HepG2 (cell line): Measurements from ENCODE around the gene TMEM80. TPM values are rescaled to one million over a fixed set of nuclear protein-coding genes. Genes with fewer than 3 reads are reported as not detected.
"Not testable (repeated sequence)": the region's sequence is repeated elsewhere in the genome, so short reads cannot be mapped to it uniquely, and the experiment has no call there.

Experiments
- ATAC-seq: fragments of 200-7000 bp; cut with Tn5 transposase; 3 replicates; pipeline ENCODE4 v1.9.1; 2020; ENCODE audit warnings: mild to moderate bottlenecking, moderate library complexity
- BruUV-seq: library from RNA; stranded (reverse); fragments of 400-500 nt; replicated peaks from 2 replicates; lab custom pipeline; 2021; lab: Mats Ljungman, UMichigan
- CTCF ChIA-PET: fragments of 300-600 bp; formaldehyde crosslinking; extraction: SDS; loops from one replicate; lab custom pipeline; 2021; ENCODE audit warnings: low total read pairs, inconsistent platforms, low intra/inter-chr PET ratio; lab: Yijun Ruan, JAX
- POLR2A ChIA-PET: fragments of 350-600 bp; sonication (Branson Sonifier 250); formaldehyde crosslinking; loops from one replicate; lab custom pipeline; 2020; ENCODE audit warnings: antibody characterized with exemption, inconsistent platforms; lab: Yijun Ruan, JAX
- DNase-seq: peaks from one replicate; pipeline ENCODE4 v3.0.0-alpha.2; 2015; ENCODE audit warnings: low spot score
- FAIRE-seq: peaks from 3 replicates; lab custom pipeline; 2011; peaks lifted over from hg19 to GRCh38; lab: Jason Lieb, UNC
- H2AFZ ChIP-seq: one replicate; pipeline ENCODE4 v1.6.1; 2011; ENCODE audit warnings: low read length, inconsistent platforms
- H3K27ac ChIP-seq: fragments of 300-600 bp; 3 replicates; pipeline ENCODE4 v1.8.0; 2011; ENCODE audit warnings: mixed run types, mild to moderate bottlenecking, mixed read lengths, low read length, inconsistent platforms; ENCODE audit not compliant: insufficient read depth; ENCODE audit errors: extremely low read length
- H3K27me3 ChIP-seq, 2 experiments: fragments of 200-600 bp in 1 of 2; 2 replicates in 1 of 2; 3 replicates in 1 of 2; pipeline versions ENCODE4 v1.6.0 to v1.8.0; 2011; ENCODE audit warnings: low read length in 2 of 2, mild to moderate bottlenecking in 2 of 2, moderate library complexity in 2 of 2, inconsistent platforms in 1 of 2; ENCODE audit not compliant: insufficient read depth in 2 of 2, control insufficient read depth in 1 of 2
- H3K36me3 ChIP-seq, 2 experiments: fragments of 200-600 bp in 1 of 2; replicated peaks in 1 of 2; 2 replicates in 1 of 2; 3 replicates in 1 of 2; pipeline versions ENCODE4 v1.5.1 to v1.8.0; 2011; ENCODE audit warnings: low read length in 2 of 2, inconsistent platforms in 1 of 2; ENCODE audit not compliant: insufficient read depth in 2 of 2, control insufficient read depth in 1 of 2
- H3K4me1 ChIP-seq: 2 replicates; pipeline ENCODE4 v1.5.1; 2012; ENCODE audit warnings: low read length, inconsistent platforms; ENCODE audit not compliant: insufficient read depth
- H3K4me2 ChIP-seq: 2 replicates; pipeline ENCODE4 v1.6.0; 2011; ENCODE audit warnings: low read depth, low read length, inconsistent platforms
- H3K4me3 ChIP-seq, 3 experiments: fragments of 200-600 bp in 1 of 3; sonication (generic), shearing (Covaris generic) in 1 of 3; replicated peaks in 1 of 3; 2 replicates each; pipeline ENCODE4 v1.5.1; 2011 to 2016; ENCODE audit warnings: low read length in 3 of 3, inconsistent platforms in 2 of 3, low read depth in 2 of 3, mild to moderate bottlenecking in 2 of 3, control low read depth in 1 of 3, mixed read lengths in 1 of 3; ENCODE audit not compliant: insufficient read depth in 1 of 3
- H3K79me2 ChIP-seq: one replicate; pipeline ENCODE4 v1.6.1; 2011; ENCODE audit warnings: low read length, inconsistent platforms; ENCODE audit not compliant: insufficient read depth
- H3K9ac ChIP-seq: 2 replicates; pipeline ENCODE4 v1.6.0; 2011; ENCODE audit warnings: mild to moderate bottlenecking, low read depth, low read length, inconsistent platforms; ENCODE audit not compliant: insufficient read depth
- H3K9me3 ChIP-seq: 2 replicates; pipeline ENCODE4 v1.5.1; 2012; ENCODE audit warnings: mild to moderate bottlenecking, low read length
- H4K20me1 ChIP-seq: 2 replicates; pipeline ENCODE4 v1.6.0; 2011; ENCODE audit warnings: inconsistent platforms, mild to moderate bottlenecking, low read length, moderate library complexity; ENCODE audit not compliant: insufficient read depth
- ARID5B ChIP-seq: IDR thresholded peaks from 2 replicates; pipeline ENCODE4 v1.4.0; 2020; ENCODE audit warnings: mild to moderate bottlenecking, missing genetic modification reagents
- EP300 ChIP-seq, 3 experiments: sonication (generic) in 1 of 3; formaldehyde crosslinking in 1 of 3; IDR thresholded peaks; 2 replicates each; pipeline versions ENCODE4 v1.5.1 to v1.6.1; 2011 to 2020; ENCODE audit warnings: low read depth in 2 of 3, low read length in 2 of 3, borderline replicate concordance in 1 of 3, improper control_type of control experiment in 1 of 3, mild to moderate bottlenecking in 1 of 3, missing genetic modification reagents in 1 of 3, moderate library complexity in 1 of 3
- ESRRA ChIP-seq: sonication (generic); formaldehyde crosslinking; IDR thresholded peaks from 2 replicates; pipeline ENCODE4 v1.5.1; 2020; ENCODE audit warnings: mild to moderate bottlenecking, low read depth, missing genetic modification reagents
- HDAC1 ChIP-seq: sonication (generic); formaldehyde crosslinking; IDR thresholded peaks from 2 replicates; pipeline ENCODE4 v1.5.1; 2020; ENCODE audit warnings: mild to moderate bottlenecking, missing genetic modification reagents
- HNF4G ChIP-seq, 2 experiments: sonication (generic) in 1 of 2; formaldehyde crosslinking in 1 of 2; IDR thresholded peaks; 2 replicates each; pipeline versions ENCODE4 v1.4.0 to v1.6.1; 2011 to 2020; ENCODE audit warnings: borderline replicate concordance in 2 of 2, low read depth in 2 of 2, mild to moderate bottlenecking in 2 of 2, low read length in 1 of 2, missing genetic modification reagents in 1 of 2, moderate library complexity in 1 of 2
- KDM1A ChIP-seq: IDR thresholded peaks from 2 replicates; pipeline ENCODE4 v1.6.1; 2016; ENCODE audit warnings: missing compliant biosample characterization
- LCORL ChIP-seq, 2 experiments: fragments of 450-650 bp in 1 of 2; sonication (generic) in 1 of 2; formaldehyde crosslinking in 1 of 2; IDR thresholded peaks; 2 replicates each; pipeline versions ENCODE4 v1.5.0 to v1.6.1; 2017 to 2020; ENCODE audit warnings: antibody characterized with exemption in 1 of 2, missing genetic modification reagents in 1 of 2
- MED1 ChIP-seq: sonication (generic); formaldehyde crosslinking; IDR thresholded peaks from 2 replicates; pipeline ENCODE4 v1.4.0; 2020; ENCODE audit warnings: missing genetic modification reagents
- RARA ChIP-seq: IDR thresholded peaks from 2 replicates; pipeline ENCODE4 v1.6.1; 2016; ENCODE audit warnings: missing genetic modification reagents, missing compliant biosample characterization
- RXRA ChIP-seq: sonication (generic); formaldehyde crosslinking; IDR thresholded peaks from 2 replicates; pipeline ENCODE4 v1.5.1; 2020; ENCODE audit warnings: missing genetic modification reagents
- SALL1 ChIP-seq: sonication (generic); formaldehyde crosslinking; IDR thresholded peaks from 2 replicates; pipeline ENCODE4 v1.8.0; 2022; ENCODE audit warnings: mild to moderate bottlenecking, missing genetic modification reagents
- SOX5 ChIP-seq: IDR thresholded peaks from 2 replicates; pipeline ENCODE4 v1.6.1; 2016; ENCODE audit warnings: borderline replicate concordance
- SOX6 ChIP-seq, 2 experiments: fragments of 450-650 bp in 1 of 2; sonication (generic) in 1 of 2; formaldehyde crosslinking in 1 of 2; IDR thresholded peaks; 2 replicates each; pipeline versions ENCODE4 v1.4.0 to v1.6.1; 2017 to 2020; ENCODE audit warnings: antibody characterized with exemption in 1 of 2, mild to moderate bottlenecking in 1 of 2, missing genetic modification reagents in 1 of 2
- ZEB1 ChIP-seq: IDR thresholded peaks from 2 replicates; pipeline ENCODE4 v1.6.1; 2012; ENCODE audit warnings: mild to moderate bottlenecking, low read depth, inconsistent platforms; ENCODE audit not compliant: insufficient replicate concordance
- ZMYM2 ChIP-seq: sonication (generic); formaldehyde crosslinking; IDR thresholded peaks from 2 replicates; pipeline ENCODE4 v1.8.0; 2022; ENCODE audit warnings: mild to moderate bottlenecking, missing genetic modification reagents
- ZNF331 ChIP-seq: sonication (generic); formaldehyde crosslinking; IDR thresholded peaks from 2 replicates; pipeline ENCODE4 v1.4.0; 2020; ENCODE audit warnings: missing genetic modification reagents
- WGBS: methylation state at CpG from one replicate; pipeline ENCODE4 v1.1.6; 2017; ENCODE audit warnings: low lambda C conversion rate; 5-methylcytosine and 5-hydroxymethylcytosine counted together
- in situ Hi-C: cut with HindIII; loops from 2 replicates; pipeline ENCODE4 v1.10.0; 2017; ENCODE audit warnings: low pct_unique_long_range_greater_than_20kb; ENCODE audit not compliant: extremely low pct_ligation_motif_present
- intact Hi-C: fragments of 100-400 bp; cut with micrococcal nuclease; formaldehyde crosslinking; loops from one replicate; pipeline ENCODE4 v1.10.0; 2022; ENCODE audit not compliant: unreplicated experiment
- polyA plus RNA-seq, 8 experiments: library from polyadenylated mRNA; depleted of rRNA in 3 of 8; stranded (reverse) in 7 of 8; unstranded in 1 of 8; fragments of >200 nt; fragmentation: Illumina TruSeq in 4 of 8; extraction: Trizol in 4 of 8; gene quantifications; 2 replicates each; pipeline versions ENCODE4 v1.2.1 to v1.2.3, GENCODE V29; 2011 to 2016; ENCODE audit warnings: low read depth in 4 of 8, missing spikeins in 1 of 8, mixed read lengths in 1 of 8; ENCODE audit not compliant: insufficient read depth in 1 of 8
- total RNA-seq, 5 experiments: library from RNA; depleted of rRNA; stranded (reverse); fragments of >200 nt; fragmentation: Illumina TruSeq; extraction: Trizol; gene quantifications; 2 replicates each; pipeline ENCODE4 v1.2.3, GENCODE V29; 2016; ENCODE audit warnings: low read depth in 1 of 5
- TF ChIP-seq, protein P1 (sequence below): sonication (generic); formaldehyde crosslinking; IDR thresholded peaks from 2 replicates; pipeline ENCODE4 v1.4.0; 2020; ENCODE audit warnings: missing genetic modification reagents

The TMEM80 gene
- total and polyA plus RNA-seq, 2 of the 13 experiments (the other 11 are each of a cell fraction or from before 2014, with no cell fraction given) = 5.6 to 17.1 TPM

- peaks cover 13 to 26% of the 10 kb centered on the region in 2 experiments; a peak in 4 of 5 replicates for H3K36me3 ChIP-seq
- CTCF ChIA-PET; BruUV-seq; TF ChIP-seq EP300 (CRISPR knock-in tag; IDR thresholded peaks at IDR 0.05; ENCODE audit: borderline replicate concordance); LCORL (IDR thresholded peaks at IDR 0.05); SOX6 (IDR thresholded peaks at IDR 0.05): not testable (repeated sequence)
- peak; percentile 59 for TF ChIP-seq ZEB1
- TF ChIP-seq EP300 (IDR thresholded peaks at IDR 0.05; ENCODE audit: low read depth in 2 of 2, low read length in 2 of 2) = peak in 1 of 2 experiments; percentile 12; a peak in 1 of 4 replicates
- TF ChIP-seq SOX5 (CRISPR knock-in tag) = peak; percentile 14; the same call in 1 of the 2 replicates
- TF ChIP-seq MED1 (CRISPR knock-in tag) = 0 out of 2 replicates have a peak, but pooled peaks have one; percentile 13
- TF ChIP-seq, protein P1, sequence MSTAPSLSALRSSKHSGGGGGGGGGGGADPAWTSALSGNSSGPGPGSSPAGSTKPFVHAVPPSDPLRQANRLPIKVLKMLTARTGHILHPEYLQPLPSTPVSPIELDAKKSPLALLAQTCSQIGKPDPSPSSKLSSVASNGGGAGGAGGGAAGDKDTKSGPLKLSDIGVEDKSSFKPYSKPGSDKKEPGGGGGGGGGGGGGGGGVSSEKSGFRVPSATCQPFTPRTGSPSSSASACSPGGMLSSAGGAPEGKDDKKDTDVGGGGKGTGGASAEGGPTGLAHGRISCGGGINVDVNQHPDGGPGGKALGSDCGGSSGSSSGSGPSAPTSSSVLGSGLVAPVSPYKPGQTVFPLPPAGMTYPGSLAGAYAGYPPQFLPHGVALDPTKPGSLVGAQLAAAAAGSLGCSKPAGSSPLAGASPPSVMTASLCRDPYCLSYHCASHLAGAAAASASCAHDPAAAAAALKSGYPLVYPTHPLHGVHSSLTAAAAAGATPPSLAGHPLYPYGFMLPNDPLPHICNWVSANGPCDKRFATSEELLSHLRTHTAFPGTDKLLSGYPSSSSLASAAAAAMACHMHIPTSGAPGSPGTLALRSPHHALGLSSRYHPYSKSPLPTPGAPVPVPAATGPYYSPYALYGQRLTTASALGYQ = 0 out of 2 replicates have a peak, but pooled peaks have one; percentile 24
- peak; percentile 32 for TF ChIP-seq HNF4G (IDR thresholded peaks at IDR 0.05; ENCODE audit: borderline replicate concordance, low read depth, low read length)
- peak; percentile 22; the same call in 1 of the 2 replicates for TF ChIP-seq HNF4G (CRISPR knock-in tag; IDR thresholded peaks at IDR 0.05; ENCODE audit: borderline replicate concordance, low read depth)
- TF ChIP-seq ARID5B = 0 out of 2 replicates have a peak, but pooled peaks have one; percentile 9
- peak; percentile 44; the same call in 1 of the 2 replicates for TF ChIP-seq SALL1 (CRISPR knock-in tag)
- TF ChIP-seq RXRA (CRISPR knock-in tag) = peak; percentile 89; the same call in 1 of the 2 replicates
- TF ChIP-seq ESRRA (CRISPR knock-in tag) = peak; percentile 45; the same call in 1 of the 2 replicates
- TF ChIP-seq ZNF331 (CRISPR knock-in tag) = peak; percentile 37; the same call in 1 of the 2 replicates
- peak; percentile 59 for TF ChIP-seq LCORL (CRISPR knock-in tag; IDR thresholded peaks at IDR 0.05)
- TF ChIP-seq KDM1A (CRISPR knock-in tag) = 0 out of 2 replicates have a peak, but pooled peaks have one; percentile 31
- 0 out of 2 replicates have a peak, but pooled peaks have one; percentile 65 for TF ChIP-seq ZMYM2 (CRISPR knock-in tag)
- peak; percentile 30; the same call in 1 of the 2 replicates for TF ChIP-seq SOX6 (CRISPR knock-in tag; IDR thresholded peaks at IDR 0.05)
- peak; percentile 24; the same call in 1 of the 2 replicates for TF ChIP-seq HDAC1 (CRISPR knock-in tag)
- TF ChIP-seq RARA = peak; percentile 91
These were observed 41.2 kb upstream of the TMEM80 start for GRCh38 chr11:654444-654843.

More at GRCh38 chr11:654444-654843, 41.2 kb upstream of the TMEM80 start:
- H3K9me3 ChIP-seq, H3K79me2 ChIP-seq, H3K9ac ChIP-seq, H3K4me3 ChIP-seq, FAIRE-seq, H2AFZ ChIP-seq, H3K4me2 ChIP-seq, in situ Hi-C loops, H3K27me3 ChIP-seq: not testable (repeated sequence)
- intact Hi-C loops = loop anchor here (10.0 kb wide), 1 partner anchor 50 kb away; the partner anchor contains the start of gene EPS8L2
- peak; percentile 19 for ATAC-seq
- H4K20me1 ChIP-seq = peaks cover 13% of the 10 kb centered on the region; the same call in 1 of the 2 replicates
- DNase-seq = peak; percentile 48
- POLR2A ChIA-PET = interaction anchor here (0.8 to 2.0 kb wide), 9 partner anchors 41 to 155 kb away, joined by 3 to 9 read pairs (median 4); partner anchors contain the start of genes DEAF1, GATD1, PHRF1 and RPLP2
- H3K4me1 ChIP-seq = peaks cover 47% of the 10 kb centered on the region
- 59% methylated on average over 11 of the region's 12 CpGs for WGBS
- H3K27ac ChIP-seq = peak overlapping the region; percentile 78
